ENCODE measurements around the gene KDM8. TPM values are rescaled to one million over a fixed set of nuclear protein-coding genes. Genes with fewer than 3 reads are reported as not detected.

Gene KDM8
- total and polyA plus RNA-seq, 9 of the 15 experiments (the other 6 are each of a cell fraction or from before 2014, with no cell fraction given) = 0.61 to 9.1 (median 5.4) TPM

DNA sequence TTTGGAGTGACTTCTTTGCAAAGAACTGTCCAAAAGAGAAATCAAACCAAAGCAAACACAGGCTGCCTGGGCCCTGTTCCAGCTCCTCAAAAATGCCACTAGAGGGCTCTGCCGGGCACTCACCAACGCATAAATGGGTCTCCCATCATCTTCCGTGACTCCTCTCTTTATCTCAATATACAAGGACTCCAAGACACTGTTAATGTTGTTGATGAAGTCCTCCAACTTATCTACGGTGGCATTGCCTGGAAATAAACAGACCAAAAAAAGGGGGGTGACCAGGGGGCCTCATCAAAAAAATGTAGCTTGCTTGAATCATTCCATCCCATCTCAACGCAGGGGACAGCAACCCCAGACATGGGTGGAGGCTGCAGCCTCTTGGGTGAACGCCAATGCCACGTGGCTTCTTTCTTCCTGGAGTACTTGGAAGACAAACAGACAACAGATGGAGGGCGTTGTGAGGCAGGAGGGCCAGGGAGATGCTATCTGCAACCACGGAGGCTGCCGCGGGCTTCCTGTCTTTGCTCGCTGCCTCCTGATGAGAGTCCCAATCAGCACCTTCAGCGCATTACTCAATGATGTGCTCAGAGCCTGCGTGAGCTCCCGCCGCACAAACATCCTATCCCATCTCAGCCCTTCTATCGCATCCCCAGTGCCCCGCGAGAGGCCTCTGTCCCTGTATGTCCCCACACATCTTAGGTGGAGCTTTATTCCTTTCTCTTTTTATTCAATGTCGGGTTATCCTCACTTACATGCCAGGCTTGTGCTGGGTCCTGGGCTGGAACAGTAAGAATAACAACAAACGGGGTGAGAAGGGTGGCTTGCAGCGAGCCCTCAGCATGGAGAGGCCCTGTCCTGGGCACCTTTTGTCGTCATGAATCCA is 32.0 kb downstream of the KDM8 start (continued):
- TF ChIP-seq HDAC1 (IDR thresholded peaks at IDR 0.05) = peak in 1 of 2 experiments; percentile 88; a peak in 2 of 4 replicates
- no peak for TF ChIP-seq SIN3B (IDR thresholded peaks at IDR 0.05; ENCODE audit: low read depth)
- no peak for TF ChIP-seq HCFC1 (IDR thresholded peaks at IDR 0.05; ENCODE audit: low read depth, low read length)
- TF ChIP-seq SETDB1 (IDR thresholded peaks at IDR 0.05; ENCODE audit: low read length) = peak; percentile 45
- no peak for TF ChIP-seq ZNF551 (CRISPR knock-in tag; IDR thresholded peaks at IDR 0.05)
- no peak for TF ChIP-seq SRSF7 (optimal IDR thresholded peaks at IDR 0.05; ENCODE audit: low read depth, low read length)
- TF ChIP-seq, protein P1, sequence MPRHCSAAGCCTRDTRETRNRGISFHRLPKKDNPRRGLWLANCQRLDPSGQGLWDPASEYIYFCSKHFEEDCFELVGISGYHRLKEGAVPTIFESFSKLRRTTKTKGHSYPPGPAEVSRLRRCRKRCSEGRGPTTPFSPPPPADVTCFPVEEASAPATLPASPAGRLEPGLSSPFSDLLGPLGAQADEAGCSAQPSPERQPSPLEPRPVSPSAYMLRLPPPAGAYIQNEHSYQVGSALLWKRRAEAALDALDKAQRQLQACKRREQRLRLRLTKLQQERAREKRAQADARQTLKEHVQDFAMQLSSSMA (CRISPR knock-in tag; IDR thresholded peaks at IDR 0.05) = no peak
- no peak for TF ChIP-seq ZNF184 (CRISPR knock-in tag; IDR thresholded peaks at IDR 0.05)
- no peak for TF ChIP-seq KHSRP (IDR thresholded peaks at IDR 0.05)

DNA sequence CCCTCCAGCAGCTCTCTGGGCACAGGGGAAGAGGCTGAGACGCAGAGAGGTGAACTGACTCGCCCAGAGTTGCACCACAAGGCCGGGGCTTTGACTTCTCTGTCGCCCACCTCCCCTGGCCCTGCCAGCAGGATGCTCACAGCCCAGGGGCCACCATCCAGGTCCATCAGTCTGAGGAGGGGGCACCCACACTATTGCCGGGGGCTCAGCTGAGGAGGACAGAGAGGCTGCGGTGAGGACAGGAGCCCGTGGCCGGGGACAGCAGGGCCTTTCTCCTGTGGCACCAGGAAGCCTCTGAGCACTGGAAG is 32.6 kb downstream of the KDM8 start:
- DNase-seq (ENCODE audit: extremely low read depth in 1 of 4, low spot score in 3 of 4) = no peak
- Histone ChIP-seq H3K4me2 (ENCODE audit: insufficient read depth, low read length) (peak overlapping the region; percentile 65; the same call in 1 of the 2 replicates), H3K4me1 (replicated peaks in 1 of 2; ENCODE audit: control insufficient read depth in 2 of 2, insufficient read depth in 2 of 2, low read length in 2 of 2) (peaks cover 32 to 42% of the 10 kb centered on the region in 2 experiments), H3K79me2 (ENCODE audit: control insufficient read depth, insufficient read depth, low read length) (no peaks in the 10 kb centered on the region), H3K9me3 (replicated peaks; ENCODE audit: control insufficient read depth, insufficient read depth, low read depth, low read length) (no peaks in the 10 kb centered on the region), H3K9me1 (ENCODE audit: control insufficient read depth, insufficient read depth, low read length) (no peaks in the 10 kb centered on the region), H3K27me3 (ENCODE audit: control insufficient read depth in 2 of 2, insufficient read depth in 2 of 2, low read length in 2 of 2) (no peaks in the 10 kb centered on the region), H3K27ac (ENCODE audit: extremely low read depth, low read depth, low read length) (peak overlapping the region; percentile 64), H4K20me1 (replicated peaks; ENCODE audit: control insufficient read depth, insufficient read depth, low read length) (no peaks in the 10 kb centered on the region), H2AFZ (ENCODE audit: low read depth, low read length) (peak overlapping the region; percentile 83), H3K4me3 (no peak overlapping the region), H3K9ac (ENCODE audit: insufficient read depth in 1 of 2, low read depth in 2 of 2, low read length in 2 of 2) (peak overlapping the region; percentile 36 to 86; a peak in 3 of 4 replicates), H3K36me3 (ENCODE audit: control insufficient read depth, insufficient read depth, low read length) (peaks cover 24% of the 10 kb centered on the region; the same call in 2 of the 3 replicates)
- no peak; the same call in 2 of the 3 replicates for ATAC-seq
- no TSS peak for BruUV-seq (replicated peaks)
- TF ChIP-seq SNRNP70 (optimal IDR thresholded peaks at IDR 0.05; ENCODE audit: low read depth, low read length) (no peak), CHCHD3 (CRISPR knock-in tag; IDR thresholded peaks at IDR 0.05) (no peak), FOS (IDR thresholded peaks at IDR 0.05; ENCODE audit: extremely low read depth, insufficient read length) (no peak), JUNB (CRISPR knock-in tag; conservative IDR thresholded peaks at IDR 0.05) (no peak), SRSF7 (optimal IDR thresholded peaks at IDR 0.05; ENCODE audit: low read depth, low read length) (no peak), ZNF766 (CRISPR knock-in tag; conservative IDR thresholded peaks at IDR 0.05) (no peak)
- TF ChIP-seq, protein P2, sequence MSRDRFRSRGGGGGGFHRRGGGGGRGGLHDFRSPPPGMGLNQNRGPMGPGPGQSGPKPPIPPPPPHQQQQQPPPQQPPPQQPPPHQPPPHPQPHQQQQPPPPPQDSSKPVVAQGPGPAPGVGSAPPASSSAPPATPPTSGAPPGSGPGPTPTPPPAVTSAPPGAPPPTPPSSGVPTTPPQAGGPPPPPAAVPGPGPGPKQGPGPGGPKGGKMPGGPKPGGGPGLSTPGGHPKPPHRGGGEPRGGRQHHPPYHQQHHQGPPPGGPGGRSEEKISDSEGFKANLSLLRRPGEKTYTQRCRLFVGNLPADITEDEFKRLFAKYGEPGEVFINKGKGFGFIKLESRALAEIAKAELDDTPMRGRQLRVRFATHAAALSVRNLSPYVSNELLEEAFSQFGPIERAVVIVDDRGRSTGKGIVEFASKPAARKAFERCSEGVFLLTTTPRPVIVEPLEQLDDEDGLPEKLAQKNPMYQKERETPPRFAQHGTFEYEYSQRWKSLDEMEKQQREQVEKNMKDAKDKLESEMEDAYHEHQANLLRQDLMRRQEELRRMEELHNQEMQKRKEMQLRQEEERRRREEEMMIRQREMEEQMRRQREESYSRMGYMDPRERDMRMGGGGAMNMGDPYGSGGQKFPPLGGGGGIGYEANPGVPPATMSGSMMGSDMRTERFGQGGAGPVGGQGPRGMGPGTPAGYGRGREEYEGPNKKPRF (IDR thresholded peaks at IDR 0.05; ENCODE audit: low read depth, low read length) = no peak
- intact Hi-C loops (cut with micrococcal nuclease) (loop anchor here (1.0 to 2.0 kb wide), 4 partner anchors 33 to 221 kb away; partner anchors contain the start of gene NSMCE1), in situ Hi-C loops (cut with MboI) (no loop called here)
- ChIA-PET CTCF (ENCODE audit: low intra/inter-chr PET ratio) (interaction anchor here (0.9 to 2.0 kb wide), 3 partner anchors 57 to 221 kb away, joined by 3 to 19 read pairs (median 4); no protein-coding TSS in a partner anchor), POLR2A (interaction anchor here (1.0 to 1.6 kb wide), 3 partner anchors 11 to 23 kb away, joined by 3 to 4 read pairs (median 4); no protein-coding TSS in a partner anchor)
- WGBS (ENCODE audit: insufficient coverage, low coverage, missing lambda C conversion rate) = 89% methylated on average over 3 of the region's 8 CpGs
- no peak for FAIRE-seq

Data from K562 (cell line).